Measurements from ENCODE around the gene SMIM38. TPM values are rescaled to one million over a fixed set of nuclear protein-coding genes. Genes with fewer than 3 reads are reported as not detected.

SMIM38 gene
- total RNA-seq, 1 donor from 2014 or later, result not detected

DNA sequence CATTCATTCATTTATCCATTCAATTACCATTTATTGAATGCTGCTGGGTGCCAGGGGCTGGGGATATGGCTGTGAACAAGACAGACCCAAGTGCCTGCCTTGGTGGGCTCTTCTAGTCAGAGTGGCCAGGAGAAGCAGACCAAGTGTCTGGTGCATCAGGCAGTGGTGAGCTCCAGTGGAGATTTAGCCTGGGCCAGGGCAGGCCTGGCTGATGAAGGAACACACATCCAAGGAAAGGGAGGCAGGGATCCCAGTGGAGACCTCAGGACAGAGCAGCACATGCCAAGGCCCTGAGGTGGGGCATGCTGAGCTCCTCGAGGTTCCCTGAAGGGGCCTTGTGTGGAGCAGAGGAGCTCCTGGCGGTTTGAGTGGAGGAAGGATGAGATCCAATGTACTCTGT lies 46.6 kb upstream of the SMIM38 start:
- TF ChIP-seq, protein P1, sequence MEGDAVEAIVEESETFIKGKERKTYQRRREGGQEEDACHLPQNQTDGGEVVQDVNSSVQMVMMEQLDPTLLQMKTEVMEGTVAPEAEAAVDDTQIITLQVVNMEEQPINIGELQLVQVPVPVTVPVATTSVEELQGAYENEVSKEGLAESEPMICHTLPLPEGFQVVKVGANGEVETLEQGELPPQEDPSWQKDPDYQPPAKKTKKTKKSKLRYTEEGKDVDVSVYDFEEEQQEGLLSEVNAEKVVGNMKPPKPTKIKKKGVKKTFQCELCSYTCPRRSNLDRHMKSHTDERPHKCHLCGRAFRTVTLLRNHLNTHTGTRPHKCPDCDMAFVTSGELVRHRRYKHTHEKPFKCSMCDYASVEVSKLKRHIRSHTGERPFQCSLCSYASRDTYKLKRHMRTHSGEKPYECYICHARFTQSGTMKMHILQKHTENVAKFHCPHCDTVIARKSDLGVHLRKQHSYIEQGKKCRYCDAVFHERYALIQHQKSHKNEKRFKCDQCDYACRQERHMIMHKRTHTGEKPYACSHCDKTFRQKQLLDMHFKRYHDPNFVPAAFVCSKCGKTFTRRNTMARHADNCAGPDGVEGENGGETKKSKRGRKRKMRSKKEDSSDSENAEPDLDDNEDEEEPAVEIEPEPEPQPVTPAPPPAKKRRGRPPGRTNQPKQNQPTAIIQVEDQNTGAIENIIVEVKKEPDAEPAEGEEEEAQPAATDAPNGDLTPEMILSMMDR (IDR thresholded peaks at IDR 0.05; ENCODE audit: insufficient read depth, low read length, poor library complexity, severe bottlenecking), result no peak
- Histone ChIP-seq H3K36me3 (ENCODE audit: control insufficient read depth, insufficient read depth, low read length) (no peaks in the 10 kb centered on the region), H3K27me3 (ENCODE audit: control insufficient read depth, insufficient read depth, low read length) (peaks cover 4% of the 10 kb centered on the region), H3K4me3 (ENCODE audit: low read depth, low read length) (no peak overlapping the region)
- no peak for DNase-seq (ENCODE audit: low read depth)

DNA sequence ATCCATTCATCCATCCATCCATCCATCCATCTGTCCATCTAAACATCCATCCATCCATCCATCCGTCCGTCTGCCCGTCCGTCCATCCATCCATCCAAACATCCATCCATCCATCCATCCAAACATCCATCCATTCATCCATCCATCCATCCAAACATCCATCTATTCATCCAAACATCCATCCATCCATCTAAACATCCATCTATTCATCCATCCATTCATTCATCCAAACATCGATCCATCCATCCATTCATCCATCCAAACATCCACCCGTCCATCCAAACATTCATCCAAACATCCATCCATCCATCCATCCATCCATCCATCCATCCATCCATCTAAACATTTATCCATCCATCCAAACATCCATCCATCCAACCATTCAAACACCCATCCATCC lies 45.3 kb upstream of the SMIM38 start:
- no peaks in the 10 kb centered on the region for H3K36me3 ChIP-seq (ENCODE audit: control insufficient read depth, insufficient read depth, low read length)
- peaks cover 6% of the 10 kb centered on the region for H3K27me3 ChIP-seq (ENCODE audit: control insufficient read depth, insufficient read depth, low read length)
- TF ChIP-seq, protein P1 (IDR thresholded peaks at IDR 0.05; ENCODE audit: insufficient read depth, low read length, poor library complexity, severe bottlenecking), result no peak
- H3K4me3 ChIP-seq (ENCODE audit: low read depth, low read length), result no peak overlapping the region
- DNase-seq (ENCODE audit: low read depth), result no peak

DNA sequence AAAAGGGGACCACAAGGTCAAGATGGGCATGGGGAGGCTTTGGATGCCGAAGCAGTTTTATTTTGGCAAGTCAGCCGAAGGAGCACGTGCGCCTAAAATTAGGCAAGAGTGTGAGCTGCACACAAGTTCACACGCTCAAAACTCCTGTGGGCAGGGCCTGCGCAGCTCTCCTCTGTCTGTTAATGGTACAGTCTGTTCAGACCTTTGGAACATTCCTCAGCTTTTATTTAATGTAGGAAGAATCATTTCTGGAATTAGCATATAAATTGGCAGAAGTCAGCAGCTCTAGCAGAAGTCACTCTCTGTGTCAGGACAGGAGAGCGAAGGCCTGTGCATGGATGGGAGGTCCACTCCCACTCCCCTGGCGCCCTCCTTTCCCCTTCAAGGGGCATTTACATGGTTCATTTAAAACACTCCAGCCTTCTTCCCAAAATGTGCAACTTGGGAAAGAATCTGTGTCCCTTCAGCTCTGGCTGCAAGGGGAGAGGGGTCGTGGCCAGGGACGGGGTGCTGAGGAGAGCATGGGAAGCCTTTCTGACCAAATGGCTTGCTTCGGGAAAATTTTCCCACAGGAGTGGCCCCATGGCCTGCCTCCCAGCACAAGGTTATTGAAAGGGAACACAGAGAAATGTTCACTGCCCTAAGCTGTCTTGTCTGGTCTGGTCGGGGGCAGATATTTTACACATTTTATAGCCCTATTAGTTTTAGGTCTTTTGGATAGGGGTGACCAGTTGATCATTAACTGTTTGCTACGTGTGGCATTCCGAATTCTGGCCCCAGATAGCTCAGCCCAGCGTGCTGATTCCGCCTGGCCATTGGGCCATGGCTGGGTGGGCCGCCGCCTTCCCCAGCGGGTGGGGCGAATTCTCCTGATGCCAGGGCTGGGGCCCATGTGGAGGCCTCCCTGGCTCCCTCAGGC lies 43.9 kb upstream of the SMIM38 start:
- Histone ChIP-seq H3K27me3 (ENCODE audit: control insufficient read depth, insufficient read depth, low read length) (peaks cover 6% of the 10 kb centered on the region), H3K4me3 (ENCODE audit: low read depth, low read length) (no peak overlapping the region), H3K36me3 (ENCODE audit: control insufficient read depth, insufficient read depth, low read length) (no peaks in the 10 kb centered on the region)
- no peak for DNase-seq (ENCODE audit: low read depth)
- TF ChIP-seq, protein P1 (IDR thresholded peaks at IDR 0.05; ENCODE audit: insufficient read depth, low read length, poor library complexity, severe bottlenecking), result no peak

DNA sequence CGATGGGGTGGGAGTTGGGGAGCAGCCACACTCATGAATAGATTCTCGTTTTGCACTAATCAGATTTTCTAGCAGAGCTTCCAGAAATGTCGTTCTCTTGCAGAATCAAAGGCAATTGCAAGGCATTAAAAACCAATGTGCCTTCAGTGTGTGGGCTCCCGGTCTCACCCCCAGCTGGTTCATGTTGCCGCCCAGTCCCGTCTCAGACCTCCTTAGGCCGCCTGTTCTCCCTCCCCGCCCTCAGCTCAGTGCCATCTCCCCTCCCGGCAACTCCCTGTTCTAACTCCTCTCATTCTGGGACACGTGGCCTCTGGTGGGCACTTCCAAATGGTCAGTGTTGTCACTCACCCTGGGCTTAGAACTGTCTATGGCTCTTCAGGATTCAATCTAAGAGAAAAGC lies 42.5 kb upstream of the SMIM38 start:
- DNase-seq (ENCODE audit: low read depth), result no peak
- Histone ChIP-seq H3K4me3 (ENCODE audit: low read depth, low read length) (no peak overlapping the region), H3K27me3 (ENCODE audit: control insufficient read depth, insufficient read depth, low read length) (peaks cover 6% of the 10 kb centered on the region), H3K36me3 (ENCODE audit: control insufficient read depth, insufficient read depth, low read length) (no peaks in the 10 kb centered on the region)
- TF ChIP-seq, protein P1 (IDR thresholded peaks at IDR 0.05; ENCODE audit: insufficient read depth, low read length, poor library complexity, severe bottlenecking), result no peak

DNA sequence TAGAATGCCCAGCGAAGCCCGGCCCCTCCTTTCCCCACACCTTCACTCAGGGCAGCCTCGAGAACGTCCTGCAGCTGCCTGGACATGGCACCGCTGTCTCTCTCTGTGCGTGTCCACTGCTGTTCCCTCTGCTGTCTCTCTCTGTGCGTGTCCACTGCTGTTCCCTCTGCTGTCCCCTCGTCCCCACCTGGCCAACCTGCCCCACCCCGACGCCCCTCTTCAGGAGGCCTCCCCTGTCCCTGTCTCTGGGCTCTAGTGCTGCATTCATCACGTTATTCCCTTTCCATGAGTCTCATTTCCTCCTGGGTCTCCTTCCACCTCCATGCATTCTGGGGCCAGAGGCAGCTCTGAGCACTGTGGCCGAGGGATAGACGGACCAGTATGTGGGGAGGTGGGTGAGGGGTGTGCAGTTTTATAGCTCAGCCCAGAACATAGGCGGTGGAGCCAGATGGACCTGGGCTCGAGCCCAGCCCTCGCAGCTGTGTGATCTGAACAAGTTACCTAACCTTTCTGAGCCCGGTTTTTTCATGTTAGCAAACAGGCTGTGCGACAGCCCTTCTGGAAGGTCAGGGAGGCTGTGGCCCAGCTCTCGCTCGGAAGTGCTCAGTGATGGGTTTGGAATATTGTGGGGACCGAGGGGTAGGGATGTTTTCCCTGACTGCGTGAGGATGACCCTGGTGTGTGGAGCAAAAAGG lies 41.9 kb upstream of the SMIM38 start:
- Histone ChIP-seq H3K4me3 (ENCODE audit: low read depth, low read length) (no peak overlapping the region), H3K36me3 (ENCODE audit: control insufficient read depth, insufficient read depth, low read length) (no peaks in the 10 kb centered on the region), H3K27me3 (ENCODE audit: control insufficient read depth, insufficient read depth, low read length) (peaks cover 6% of the 10 kb centered on the region)
- DNase-seq (ENCODE audit: low read depth), result no peak
- TF ChIP-seq, protein P1 (IDR thresholded peaks at IDR 0.05; ENCODE audit: insufficient read depth, low read length, poor library complexity, severe bottlenecking), result no peak
